Measurements from ENCODE around the gene GNB2.

Gene GNB2

GRCh38 chr7:100680576-100681271 is 7.2 kb downstream of the GNB2 start:
- DNase-seq (ENCODE audit: low read depth in 2 of 3, low spot score in 1 of 3): no peak

- no peak for DNase-seq (ENCODE audit: low read depth in 2 of 3, low spot score in 1 of 3)
These were observed 8.1 kb downstream of the GNB2 start for GRCh38 chr7:100681491-100682227.

GRCh38 chr7:100682228-100682741 is 8.7 kb downstream of the GNB2 start:
- no peak for DNase-seq (ENCODE audit: low read depth in 2 of 3, low spot score in 1 of 3)

GRCh38 chr7:100682991-100683658 is 9.6 kb downstream of the GNB2 start:
- DNase-seq (ENCODE audit: low read depth in 2 of 3, low spot score in 1 of 3): no peak

GRCh38 chr7:100683659-100684533 is 10.4 kb downstream of the GNB2 start:
- DNase-seq (ENCODE audit: low read depth in 2 of 3, low spot score in 1 of 3): no peak

GRCh38 chr7:100684534-100685042 is 11.0 kb downstream of the GNB2 start:
- no peak for DNase-seq (ENCODE audit: low read depth in 2 of 3, low spot score in 1 of 3)

GRCh38 chr7:100685049-100685605 is 11.6 kb downstream of the GNB2 start:
- DNase-seq (ENCODE audit: low read depth in 2 of 3, low spot score in 1 of 3): no peak

- DNase-seq (ENCODE audit: low read depth in 2 of 3, low spot score in 1 of 3): no peak
These were observed 12.1 kb downstream of the GNB2 start for GRCh38 chr7:100685631-100686145.

- DNase-seq (ENCODE audit: low read depth in 2 of 3, low spot score in 1 of 3): no peak
These were observed 12.8 kb downstream of the GNB2 start for GRCh38 chr7:100686201-100686821.

- no peak for DNase-seq (ENCODE audit: low read depth in 2 of 3, low spot score in 1 of 3)
These were observed 13.3 kb downstream of the GNB2 start for GRCh38 chr7:100686822-100687211.

GRCh38 chr7:100687261-100687660 is 13.7 kb downstream of the GNB2 start:
- DNase-seq (ENCODE audit: low read depth in 2 of 3, low spot score in 1 of 3): no peak

GRCh38 chr7:100687751-100688300 is 14.3 kb downstream of the GNB2 start:
- DNase-seq (ENCODE audit: low read depth in 2 of 3, low spot score in 1 of 3): no peak

- no peak for DNase-seq (ENCODE audit: low read depth in 2 of 3, low spot score in 1 of 3)
These were observed 14.9 kb downstream of the GNB2 start for GRCh38 chr7:100688326-100688860.

GRCh38 chr7:100689230-100690135 is 15.9 kb downstream of the GNB2 start:
- no peak for DNase-seq (ENCODE audit: low read depth in 2 of 3, low spot score in 1 of 3)

- peak; percentile 72 to 88 (median 75) for DNase-seq (ENCODE audit: low read depth in 2 of 3, low spot score in 1 of 3)
These were observed 18.4 kb downstream of the GNB2 start for GRCh38 chr7:100691676-100692577.

- no peak for DNase-seq (ENCODE audit: low read depth in 2 of 3, low spot score in 1 of 3)
These were observed 19.0 kb downstream of the GNB2 start for GRCh38 chr7:100692578-100692961.
